NCI-H2196 (cell line): Measurements from ENCODE around the gene INTS12.

ENCODE experiments used
- DNase-seq: peaks from one replicate; lab custom pipeline; 2025; ENCODE audit not compliant: unreplicated experiment; lab: John Stamatoyannopoulos, UW

INTS12 gene

GRCh38 chr4:105686571-105686970 is 21.9 kb downstream of the INTS12 start:
- DNase-seq = no peak

- peak; percentile 31 for DNase-seq
Observed at GRCh38 chr4:105683038-105683437, 25.5 kb downstream of the INTS12 start.

DNA sequence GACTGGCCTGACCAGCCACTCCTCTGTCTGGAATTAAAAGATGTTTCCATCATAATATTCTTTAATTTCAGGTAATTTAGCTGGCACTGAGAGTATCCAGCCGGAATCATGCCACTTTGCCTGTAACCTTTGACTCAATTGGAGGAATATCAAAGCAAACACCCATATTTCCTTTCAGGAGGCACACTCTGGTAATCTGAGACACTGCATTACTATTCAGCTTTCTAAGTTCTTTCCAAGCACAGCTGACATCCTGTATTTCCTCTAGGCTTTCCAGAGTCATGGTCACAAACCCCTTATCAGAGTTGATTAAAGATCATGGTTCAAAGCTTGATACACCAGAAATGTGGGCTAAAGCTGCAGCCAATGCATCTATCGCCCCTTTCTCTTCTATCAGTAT is 29.3 kb downstream of the INTS12 start:
- DNase-seq = peak; percentile 22

- no peak for DNase-seq
Observed at GRCh38 chr4:105677709-105678108, 30.8 kb downstream of the INTS12 start.

- DNase-seq = no peak
Observed at GRCh38 chr4:105674011-105674410, 34.5 kb downstream of the INTS12 start.

DNA sequence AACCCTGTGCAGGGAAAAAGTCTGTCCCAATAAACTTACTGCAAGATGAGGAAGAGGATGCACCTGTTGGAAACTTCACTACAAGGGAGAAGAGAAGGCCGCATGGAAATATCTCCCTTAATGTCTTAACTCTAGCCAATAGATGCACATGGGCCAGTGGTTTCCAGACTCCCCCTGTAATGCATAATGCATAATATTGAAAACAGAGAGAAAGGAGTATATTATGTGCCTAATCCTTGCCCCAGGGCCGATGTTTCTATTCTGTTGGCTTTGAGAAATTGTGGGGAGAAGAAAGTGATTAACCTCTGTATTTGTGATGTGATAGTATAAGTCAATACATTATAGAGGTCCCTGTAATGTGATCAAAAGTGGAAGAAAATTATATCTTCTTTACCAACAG is 37.2 kb downstream of the INTS12 start:
- no peak for DNase-seq

DNA sequence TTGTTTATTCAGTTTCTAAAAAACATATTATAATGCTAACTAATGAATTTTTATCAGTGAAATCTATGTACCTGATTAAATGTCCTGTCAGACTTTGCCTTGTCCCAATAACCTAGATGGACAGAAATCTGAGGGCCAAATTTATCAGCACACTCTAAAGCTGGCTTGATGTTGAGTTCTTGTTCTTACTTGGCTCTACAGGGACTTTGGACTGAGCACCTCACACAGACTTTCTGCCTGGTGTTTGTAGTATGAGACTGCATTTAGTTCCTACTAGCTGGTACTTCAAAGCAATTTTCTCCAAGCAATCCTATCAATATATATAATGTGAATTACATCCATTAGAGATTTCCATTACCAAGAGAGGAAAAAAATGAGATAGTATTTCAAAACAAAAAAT is 37.8 kb downstream of the INTS12 start:
- DNase-seq = no peak

- peak; percentile 2 for DNase-seq
Observed at GRCh38 chr4:105666693-105667092, 41.8 kb downstream of the INTS12 start.

DNA sequence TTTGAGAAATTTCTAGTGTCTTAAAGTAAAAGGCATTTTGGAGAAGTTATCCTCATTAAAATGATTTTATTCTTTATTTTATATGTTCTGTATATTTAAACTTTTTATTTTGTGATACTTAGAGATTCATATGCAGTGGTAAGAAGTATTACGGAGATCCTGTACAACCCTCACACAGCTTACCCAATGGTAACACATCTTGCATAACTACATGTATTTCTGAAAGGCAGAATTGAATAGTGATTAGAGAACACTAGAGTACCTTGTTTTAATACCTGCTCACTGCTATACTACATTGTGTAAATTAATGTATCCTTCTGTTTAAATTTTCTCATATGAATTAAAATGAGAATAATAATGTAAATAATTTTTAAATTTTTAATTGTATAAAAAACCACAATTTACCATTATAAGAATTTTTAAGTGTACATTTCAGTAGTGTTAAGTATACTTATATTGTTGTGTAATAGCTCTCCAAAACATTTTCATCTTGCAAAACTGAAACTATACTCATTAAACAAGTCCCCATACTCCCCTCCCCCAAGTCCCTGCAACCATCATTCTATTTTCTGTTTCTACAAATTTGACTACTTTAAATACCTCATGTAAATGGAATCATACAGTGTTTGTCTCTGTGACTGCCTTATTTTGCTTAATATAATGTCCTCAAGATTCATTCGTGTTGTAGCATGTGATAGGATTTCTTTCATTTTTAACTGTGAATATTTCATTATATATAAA is 45.4 kb downstream of the INTS12 start:
- no peak for DNase-seq

GRCh38 chr4:105661028-105661427 is 47.5 kb downstream of the INTS12 start:
- no peak for DNase-seq

GRCh38 chr4:105659190-105659589 is 49.3 kb downstream of the INTS12 start:
- DNase-seq = no peak

- DNase-seq = no peak
Observed at GRCh38 chr4:105657117-105657765, 51.2 kb downstream of the INTS12 start.

DNA sequence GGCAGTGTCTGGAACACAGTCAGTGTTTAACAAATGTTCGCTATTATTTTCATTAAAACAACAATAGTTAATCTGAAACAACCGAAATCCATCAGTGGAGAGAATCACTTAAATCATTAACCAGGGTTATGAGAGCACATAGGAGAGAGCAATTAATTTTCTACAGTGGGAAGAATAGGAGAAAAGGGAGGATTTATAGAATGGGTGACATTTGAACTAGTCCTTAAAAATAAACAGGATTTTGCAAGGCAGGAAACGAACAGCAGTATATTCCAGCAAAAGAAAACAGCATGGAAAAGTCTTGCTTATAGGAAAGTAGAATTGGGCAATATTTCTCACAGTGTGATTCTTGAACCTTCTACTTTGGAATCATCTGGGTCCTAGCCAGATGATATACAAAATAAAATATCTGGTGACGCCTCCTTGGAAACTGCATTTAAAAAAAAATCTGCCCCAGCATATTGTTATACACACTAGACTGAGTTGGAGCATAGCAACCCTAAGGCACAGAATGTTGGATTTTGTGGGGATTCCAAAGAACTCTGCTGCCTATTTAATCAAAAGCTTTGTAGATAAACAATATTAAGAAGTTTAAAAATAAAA is 56.1 kb downstream of the INTS12 start:
- no peak for DNase-seq

GRCh38 chr4:105651884-105652283 is 56.6 kb downstream of the INTS12 start:
- no peak for DNase-seq

DNA sequence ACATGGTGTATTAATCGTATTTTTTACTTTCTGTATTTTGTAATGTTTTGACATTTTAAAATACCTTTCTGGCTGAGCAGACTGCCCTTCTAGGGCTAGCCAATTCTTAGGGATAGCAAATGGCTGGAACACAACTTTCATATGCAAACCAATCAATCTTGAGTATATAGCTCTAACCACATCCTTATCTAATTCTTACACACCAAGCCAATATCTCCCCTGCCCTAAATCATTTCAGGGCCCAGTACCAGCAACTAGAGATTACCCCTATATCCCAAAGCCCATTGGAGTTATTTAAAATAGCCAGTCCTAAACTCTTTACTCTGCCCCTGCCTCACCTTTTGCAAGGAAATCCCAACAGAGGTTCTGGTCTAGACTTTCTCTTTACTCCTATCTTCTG is 58.3 kb downstream of the INTS12 start:
- DNase-seq = no peak

DNA sequence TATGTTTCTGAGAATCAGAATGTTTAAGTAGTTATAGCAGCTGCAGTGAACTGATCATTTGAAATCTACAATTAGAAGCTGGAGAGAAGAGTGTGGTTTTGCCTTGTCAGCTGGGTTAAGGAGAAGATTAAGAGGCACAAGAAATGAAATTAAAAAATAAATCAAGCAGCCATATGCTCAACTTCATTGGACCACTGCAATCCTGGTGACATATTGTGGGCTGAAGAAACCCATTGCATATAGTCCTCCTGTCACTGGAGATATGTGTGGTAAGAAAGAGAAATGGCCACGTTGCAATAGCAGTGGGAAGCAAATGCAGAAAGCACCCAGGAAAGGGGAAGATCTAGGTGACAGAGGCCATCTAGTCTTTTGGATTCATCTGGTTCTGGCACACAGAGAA is 63.0 kb downstream of the INTS12 start:
- DNase-seq = no peak

DNA sequence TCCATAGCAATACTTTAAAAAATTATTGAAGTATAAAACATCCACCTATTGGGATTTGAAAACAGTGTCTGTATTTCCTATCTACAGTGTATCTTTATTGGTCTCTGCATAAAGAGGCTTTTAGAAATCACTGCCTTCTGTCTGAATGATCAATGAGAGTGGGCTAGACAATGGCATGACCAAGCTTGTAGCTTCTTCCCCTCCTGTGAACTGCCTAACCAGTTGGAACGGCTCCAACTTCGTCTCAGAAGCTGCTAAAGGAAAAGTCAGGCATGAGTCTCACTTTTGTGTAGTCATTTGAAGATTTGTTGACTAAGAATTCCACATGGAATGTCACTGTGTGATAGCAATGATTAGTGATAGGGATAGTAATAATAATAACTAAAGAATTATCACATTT is 64.2 kb downstream of the INTS12 start:
- DNase-seq = no peak

DNA sequence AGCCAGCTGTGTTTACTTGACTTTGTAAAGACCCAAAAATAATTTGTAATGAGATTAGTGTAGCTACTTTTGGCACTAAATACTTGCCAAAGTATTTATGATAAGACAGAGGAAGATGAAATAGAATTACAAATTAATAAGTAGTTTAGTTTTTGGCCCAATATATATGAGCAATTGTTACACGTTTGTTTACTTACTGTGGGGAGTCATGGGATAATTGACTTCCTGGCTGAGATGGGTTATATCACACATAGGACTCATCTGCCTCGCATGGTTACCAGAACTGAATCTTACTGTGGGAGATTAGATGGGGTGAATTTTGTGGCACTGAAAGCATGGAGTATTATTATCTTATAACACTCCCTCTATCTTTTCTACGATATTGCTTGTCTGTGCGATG is 66.6 kb downstream of the INTS12 start:
- no peak for DNase-seq

GRCh38 chr4:105637408-105638176 is 70.9 kb downstream of the INTS12 start:
- peak; percentile 62 for DNase-seq

DNA sequence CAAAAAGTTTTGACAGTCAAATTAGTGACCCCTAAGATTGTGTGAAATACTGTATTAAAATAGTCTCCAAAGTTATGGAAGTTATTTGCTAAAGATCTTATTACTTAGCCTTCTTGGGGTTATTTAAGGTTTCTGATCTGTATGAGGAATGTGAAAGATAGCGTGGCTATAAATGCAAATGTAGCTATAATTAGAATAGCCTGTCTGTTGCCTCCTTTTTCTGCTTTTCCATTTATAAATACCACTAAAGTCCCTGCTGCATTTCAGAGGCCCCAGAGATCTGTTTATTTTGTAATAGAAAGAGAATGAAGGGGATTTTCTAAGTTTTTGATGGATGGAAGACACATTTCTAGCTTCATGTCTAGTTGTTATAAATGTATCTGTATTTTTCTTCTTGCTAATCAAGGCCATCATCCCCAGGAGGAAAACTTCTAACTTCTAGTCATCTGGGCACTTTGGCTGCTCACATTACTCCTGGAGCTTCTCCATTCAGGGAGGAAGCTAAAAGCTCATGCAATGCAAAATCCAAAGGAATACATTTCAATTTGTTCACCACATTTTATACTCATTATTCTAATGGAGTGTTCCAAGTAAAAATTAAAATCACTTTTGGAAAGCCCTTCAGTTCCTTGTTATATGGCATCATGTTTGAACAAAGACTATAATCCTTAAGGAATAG is 73.9 kb downstream of the INTS12 start:
- no peak for DNase-seq

DNA sequence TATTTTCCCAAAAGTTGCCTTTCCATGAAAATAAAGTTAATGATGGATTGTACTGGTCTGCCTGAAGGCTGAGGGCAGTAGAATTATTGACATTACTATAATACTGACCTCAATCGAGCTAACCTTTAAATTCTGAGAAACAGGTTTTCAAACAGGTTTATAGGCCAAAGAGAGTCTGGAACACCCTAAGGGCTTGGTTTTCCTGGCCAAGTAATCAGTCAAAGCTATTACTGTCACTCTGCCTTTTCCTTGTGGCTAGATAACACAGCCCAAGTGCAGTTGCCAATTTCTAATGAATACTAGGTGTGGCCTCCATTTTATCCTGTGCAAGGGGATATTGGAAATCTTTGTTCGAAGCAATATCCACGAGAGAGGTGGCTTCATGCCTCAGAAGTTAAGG is 75.2 kb downstream of the INTS12 start:
- DNase-seq = peak; percentile 9
